PC-9 (cell line): ENCODE results near the gene ZFP62.
"Not testable (repeated sequence)": the region's sequence is repeated elsewhere in the genome, so short reads cannot be mapped to it uniquely, and the experiment has no call there.

Experiments
- CTCF ChIP-seq: fragments of 200-600 bp; sonication (generic); conservative IDR thresholded peaks from 2 replicates; pipeline ENCODE4 v1.6.1; 2017; ENCODE audit warnings: mixed run types, antibody characterized with exemption, mild to moderate bottlenecking, moderate library complexity
- EZH2 ChIP-seq: fragments of 200-600 bp; sonication (generic); IDR thresholded peaks from 2 replicates; pipeline ENCODE4 v1.8.0; 2017; ENCODE audit warnings: antibody characterized with exemption, low read depth

- not testable (repeated sequence) for TF ChIP-seq CTCF, EZH2
Observed at GRCh38 chr5:180885845-180886529, 24.9 kb upstream of the ZFP62 start.
